Measurements from ENCODE around the gene HIBADH.

Gene HIBADH

DNA sequence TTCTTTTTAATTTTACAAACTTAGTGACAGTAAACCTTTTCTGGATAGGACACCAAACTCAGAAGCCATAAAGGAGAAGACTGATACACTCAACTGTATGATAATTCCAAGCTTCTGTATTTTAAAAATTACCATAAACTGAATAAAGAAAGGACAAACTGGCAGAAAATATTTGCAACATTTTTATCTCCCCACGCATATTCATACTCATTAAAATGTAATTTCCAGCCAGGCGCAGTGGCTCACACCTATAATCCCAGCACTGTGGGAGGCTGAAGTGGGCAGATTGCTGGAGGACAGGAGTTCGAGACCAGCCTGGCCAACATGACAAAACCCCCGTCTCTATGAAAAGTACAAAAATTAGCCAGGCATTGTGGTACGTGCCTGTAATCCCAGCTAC lies 67.7 kb downstream of the HIBADH start:
- no peak overlapping the region for H3K27ac ChIP-seq (ENCODE audit: extremely low read depth, low read depth, low read length)
- CTCF ChIA-PET = interaction anchor here (1.0 kb wide), 1 partner anchor 426 kb away, joined by 3 read pairs; no protein-coding TSS in a partner anchor
- no peaks in the 10 kb centered on the region; a peak in 1 of 3 replicates for H3K36me3 ChIP-seq (ENCODE audit: control insufficient read depth in 2 of 2, insufficient read depth in 1 of 2, low read length in 2 of 2)
- POLR2A ChIA-PET = no interaction called here
- H3K4me3 ChIP-seq (ENCODE audit: low read depth, low read length) = no peak overlapping the region
- H3K4me1 ChIP-seq (ENCODE audit: control insufficient read depth, insufficient read depth, low read length) = no peaks in the 10 kb centered on the region
- TF ChIP-seq ZNF600 (tag by site-specific recombination; IDR thresholded peaks at IDR 0.05) (no peak), ZNF548 (tag by site-specific recombination; IDR thresholded peaks at IDR 0.05) (no peak), ZNF146 (tag by site-specific recombination; IDR thresholded peaks at IDR 0.05) (no peak), ZNF645 (tag by site-specific recombination; IDR thresholded peaks at IDR 0.05) (no peak), ZNF791 (tag by site-specific recombination; IDR thresholded peaks at IDR 0.05) (no peak), ZNF623 (tag by site-specific recombination; IDR thresholded peaks at IDR 0.05) (no peak), ZFP69B (tag by site-specific recombination; IDR thresholded peaks at IDR 0.05) (no peak)
- no peaks in the 10 kb centered on the region for H3K9me3 ChIP-seq (ENCODE audit: control insufficient read depth, insufficient read depth, low read depth, low read length)

- no peak overlapping the region for H3K4me3 ChIP-seq (ENCODE audit: low read depth, low read length)
- no peaks in the 10 kb centered on the region; a peak in 1 of 3 replicates for H3K36me3 ChIP-seq (ENCODE audit: control insufficient read depth in 2 of 2, insufficient read depth in 1 of 2, low read length in 2 of 2)
- no peak overlapping the region for H3K27ac ChIP-seq (ENCODE audit: extremely low read depth, low read depth, low read length)
- no peaks in the 10 kb centered on the region for H3K9me3 ChIP-seq (ENCODE audit: control insufficient read depth, insufficient read depth, low read depth, low read length)
- no peak for TF ChIP-seq ZNF768 (tag by site-specific recombination; IDR thresholded peaks at IDR 0.05)
- CTCF ChIA-PET = no interaction called here
- POLR2A ChIA-PET = no interaction called here
- H3K4me1 ChIP-seq (ENCODE audit: control insufficient read depth, insufficient read depth, low read length) = no peaks in the 10 kb centered on the region
These were observed 69.5 kb downstream of the HIBADH start for GRCh38 chr7:27593226-27593625.

DNA sequence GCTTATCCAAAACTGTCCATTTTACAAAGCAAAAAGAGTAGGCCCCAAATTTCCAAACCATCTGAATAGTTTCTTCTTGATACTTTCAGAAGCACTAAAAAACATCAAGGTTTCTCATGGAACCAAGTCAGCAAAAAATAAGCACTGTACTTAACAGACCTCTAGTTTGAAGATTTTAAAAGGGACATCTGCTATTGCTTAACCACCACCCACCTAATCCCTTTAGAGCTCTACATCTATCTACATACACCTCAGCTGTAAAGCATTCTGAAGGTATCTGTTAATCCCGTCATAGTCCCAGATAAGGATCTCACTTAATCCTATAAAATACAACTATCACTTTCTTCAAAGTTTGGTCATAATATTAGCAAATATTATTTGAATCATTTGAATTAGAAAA lies 72.3 kb downstream of the HIBADH start:
- no peaks in the 10 kb centered on the region for H3K9me3 ChIP-seq (ENCODE audit: control insufficient read depth, insufficient read depth, low read depth, low read length)
- H3K27ac ChIP-seq (ENCODE audit: extremely low read depth, low read depth, low read length) = no peak overlapping the region
- CTCF ChIA-PET = no interaction called here
- no peaks in the 10 kb centered on the region; a peak in 1 of 3 replicates for H3K36me3 ChIP-seq (ENCODE audit: control insufficient read depth in 2 of 2, insufficient read depth in 1 of 2, low read length in 2 of 2)
- TF ChIP-seq ZNF132 (tag by site-specific recombination; IDR thresholded peaks at IDR 0.05; ENCODE audit: borderline replicate concordance) = no peak
- no peak for TF ChIP-seq ZNF157 (tag by site-specific recombination; IDR thresholded peaks at IDR 0.05)
- no peak for TF ChIP-seq ZNF785 (tag by site-specific recombination; IDR thresholded peaks at IDR 0.05)
- TF ChIP-seq ZNF324 (tag by site-specific recombination; IDR thresholded peaks at IDR 0.05) = no peak
- TF ChIP-seq ZNF747 (tag by site-specific recombination; IDR thresholded peaks at IDR 0.05) = no peak
- TF ChIP-seq, protein P1, sequence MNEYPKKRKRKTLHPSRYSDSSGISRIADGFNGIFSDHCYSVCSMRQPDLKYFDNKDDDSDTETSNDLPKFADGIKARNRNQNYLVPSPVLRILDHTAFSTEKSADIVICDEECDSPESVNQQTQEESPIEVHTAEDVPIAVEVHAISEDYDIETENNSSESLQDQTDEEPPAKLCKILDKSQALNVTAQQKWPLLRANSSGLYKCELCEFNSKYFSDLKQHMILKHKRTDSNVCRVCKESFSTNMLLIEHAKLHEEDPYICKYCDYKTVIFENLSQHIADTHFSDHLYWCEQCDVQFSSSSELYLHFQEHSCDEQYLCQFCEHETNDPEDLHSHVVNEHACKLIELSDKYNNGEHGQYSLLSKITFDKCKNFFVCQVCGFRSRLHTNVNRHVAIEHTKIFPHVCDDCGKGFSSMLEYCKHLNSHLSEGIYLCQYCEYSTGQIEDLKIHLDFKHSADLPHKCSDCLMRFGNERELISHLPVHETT (tag by site-specific recombination; IDR thresholded peaks at IDR 0.05) = no peak
- TF ChIP-seq ZFP3 (tag by site-specific recombination; IDR thresholded peaks at IDR 0.05; ENCODE audit: low read depth) = no peak
- no peak for TF ChIP-seq ZEB2 (tag by site-specific recombination; IDR thresholded peaks at IDR 0.05)
- TF ChIP-seq ZBTB7A (tag by site-specific recombination; IDR thresholded peaks at IDR 0.05; ENCODE audit: low read depth) = no peak
- TF ChIP-seq ZNF354C (tag by site-specific recombination; IDR thresholded peaks at IDR 0.05; ENCODE audit: borderline replicate concordance, low read depth) = no peak
- no peak for TF ChIP-seq ZBTB17 (tag by site-specific recombination; IDR thresholded peaks at IDR 0.05)
- TF ChIP-seq PBX3 (CRISPR knock-in tag; IDR thresholded peaks at IDR 0.05) = no peak
- no peak for TF ChIP-seq ZNF488 (tag by site-specific recombination; IDR thresholded peaks at IDR 0.05)
- TF ChIP-seq ZNF664 (tag by site-specific recombination; IDR thresholded peaks at IDR 0.05) = no peak
- no peak for TF ChIP-seq ZBTB6 (tag by site-specific recombination; IDR thresholded peaks at IDR 0.05)
- no peak for TF ChIP-seq ZNF626 (tag by site-specific recombination; IDR thresholded peaks at IDR 0.05)
- H3K4me3 ChIP-seq (ENCODE audit: low read depth, low read length) = no peak overlapping the region
- H3K4me1 ChIP-seq (ENCODE audit: control insufficient read depth, insufficient read depth, low read length) = no peaks in the 10 kb centered on the region
- POLR2A ChIA-PET = no interaction called here

Data from HEK293 (cell line).